Measurements from ENCODE around the gene SNCB.

DNA sequence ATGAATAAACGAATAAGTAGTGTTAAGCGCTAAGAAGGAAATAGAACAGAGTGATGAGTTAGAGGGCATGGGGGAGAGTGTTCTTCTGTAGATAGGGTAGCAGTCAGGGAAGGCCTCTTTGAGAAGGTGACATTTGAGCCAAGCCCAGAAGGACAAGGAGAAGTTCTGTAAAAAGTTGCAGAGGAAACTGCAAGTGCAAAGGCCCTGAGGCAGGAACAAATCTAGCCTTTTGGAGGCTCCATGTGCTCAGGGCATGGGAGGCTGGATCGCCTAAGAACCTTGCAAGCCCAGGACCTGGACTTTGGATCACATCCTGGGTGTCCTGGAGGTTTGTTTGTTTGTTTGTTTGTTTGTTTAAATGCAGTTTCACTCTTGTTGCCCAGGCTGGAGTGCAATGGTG, 8.1 kb upstream of the SNCB start:
- TF ChIP-seq POLR2AphosphoS5 (IDR thresholded peaks at IDR 0.05; ENCODE audit: borderline replicate concordance, low read depth, low read length) (no peak), EZH2 (IDR thresholded peaks at IDR 0.05) (no peak)

Data from SK-N-MC (cell line).